ENCODE data around the gene PAX5. TPM values are rescaled to one million over a fixed set of nuclear protein-coding genes. Genes with fewer than 3 reads are reported as not detected.

PAX5 gene
- total RNA-seq, 1 donor from 2014 or later = not detected

GRCh38 chr9:37017546-37017945 lies 16.5 kb downstream of the PAX5 start:
- TF ChIP-seq CTCF (IDR thresholded peaks at IDR 0.05) = no peak
- DNase-seq (ENCODE audit: low spot score in 2 of 2) = no peak
- no peaks in the 10 kb centered on the region for H3K36me3 ChIP-seq
- H3K27me3 ChIP-seq = no peaks in the 10 kb centered on the region
- H3K9me3 ChIP-seq = no peaks in the 10 kb centered on the region
- no peak overlapping the region for H3K4me3 ChIP-seq
- no peaks in the 10 kb centered on the region for H3K4me1 ChIP-seq
- intact Hi-C loops (cut with DNase I) = no loop called here
- no peak overlapping the region for H3K27ac ChIP-seq

GRCh38 chr9:37011530-37011929 lies 22.5 kb downstream of the PAX5 start:
- H3K4me1 ChIP-seq = no peaks in the 10 kb centered on the region
- no peak for TF ChIP-seq CTCF (IDR thresholded peaks at IDR 0.05)
- no peak for DNase-seq (ENCODE audit: low spot score in 2 of 2)
- no peak overlapping the region for H3K4me3 ChIP-seq
- H3K27ac ChIP-seq = no peak overlapping the region
- H3K27me3 ChIP-seq = no peaks in the 10 kb centered on the region
- intact Hi-C loops (cut with DNase I) = no loop called here
- H3K36me3 ChIP-seq = no peaks in the 10 kb centered on the region
- H3K9me3 ChIP-seq = no peaks in the 10 kb centered on the region

- H3K27ac ChIP-seq = no peak overlapping the region
- no peaks in the 10 kb centered on the region for H3K9me3 ChIP-seq
- no peaks in the 10 kb centered on the region for H3K27me3 ChIP-seq
- DNase-seq (ENCODE audit: low spot score in 2 of 2) = no peak
- no peak for TF ChIP-seq CTCF (IDR thresholded peaks at IDR 0.05)
- H3K4me1 ChIP-seq = no peaks in the 10 kb centered on the region
- intact Hi-C loops (cut with DNase I) = no loop called here
- H3K4me3 ChIP-seq = no peak overlapping the region
- H3K36me3 ChIP-seq = no peaks in the 10 kb centered on the region
Measured at GRCh38 chr9:37010976-37011375, 23.1 kb downstream of the PAX5 start.

- Histone ChIP-seq H3K27ac (no peak overlapping the region), H3K27me3 (no peaks in the 10 kb centered on the region), H3K4me3 (no peak overlapping the region), H3K36me3 (no peaks in the 10 kb centered on the region), H3K9me3 (no peaks in the 10 kb centered on the region), H3K4me1 (no peaks in the 10 kb centered on the region)
- DNase-seq (ENCODE audit: low spot score in 2 of 2) = no peak
- no peak for TF ChIP-seq CTCF (IDR thresholded peaks at IDR 0.05)
- intact Hi-C loops (cut with DNase I) = no loop called here
Measured at GRCh38 chr9:37010180-37010579, 23.9 kb downstream of the PAX5 start.

GRCh38 chr9:37007295-37007694 lies 26.8 kb downstream of the PAX5 start:
- no peak for DNase-seq (ENCODE audit: low spot score in 2 of 2)
- H3K4me1 ChIP-seq = no peaks in the 10 kb centered on the region
- H3K27ac ChIP-seq = no peak overlapping the region
- H3K9me3 ChIP-seq = no peaks in the 10 kb centered on the region
- H3K4me3 ChIP-seq = no peak overlapping the region
- no peak for TF ChIP-seq CTCF (IDR thresholded peaks at IDR 0.05)
- H3K27me3 ChIP-seq = no peaks in the 10 kb centered on the region
- no peaks in the 10 kb centered on the region for H3K36me3 ChIP-seq
- intact Hi-C loops (cut with DNase I) = no loop called here

- Histone ChIP-seq H3K36me3 (no peaks in the 10 kb centered on the region), H3K4me3 (no peak overlapping the region), H3K4me1 (no peaks in the 10 kb centered on the region), H3K27ac (no peak overlapping the region), H3K27me3 (no peaks in the 10 kb centered on the region), H3K9me3 (no peaks in the 10 kb centered on the region)
- DNase-seq (ENCODE audit: low spot score in 2 of 2) = no peak
- no peak for TF ChIP-seq CTCF (IDR thresholded peaks at IDR 0.05)
- intact Hi-C loops (cut with DNase I) = no loop called here
Measured at GRCh38 chr9:37005517-37006140, 28.4 kb downstream of the PAX5 start.

All from ascending aorta (tissue), 2 donors.